Thoracic aorta endothelial cell (primary cell): ENCODE data around the gene RPS16. TPM values are rescaled to one million over a fixed set of nuclear protein-coding genes. Genes with fewer than 3 reads are reported as not detected.

Source experiments
- small RNA-seq: library from RNA; depleted of rRNA; stranded (forward); fragments of <200 nt; gene quantifications from one replicate; pipeline ENCODE3, GENCODE V24; 2012
- total RNA-seq: library from RNA; depleted of rRNA; stranded (reverse); fragments of >200 nt; gene quantifications from 2 replicates; pipeline ENCODE4 v1.2.3, GENCODE V29; 2012

RPS16 gene
- total RNA-seq, result 132 and 183 TPM in 2 replicates

GRCh38 chr19:39435499-39436349 lies at the start of gene RPS16:
Gene RPS16, minus strand, starts transcription at chr19:39435949. Its CDS starts 54 bp downstream, at chr19:39435895.

GRCh38 chr19:39480337-39481228 lies 44.8 kb upstream of the RPS16 start, which contains the start of gene TIMM50:
Gene TIMM50, plus strand, starts transcription at chr19:39480838. Its CDS starts 16 bp downstream, at chr19:39480854.

GRCh38 chr19:39445196-39446111 lies 9.7 kb upstream of the RPS16 start, which contains the start of gene SUPT5H:
Gene SUPT5H, plus strand, starts transcription at chr19:39445582. Its CDS starts 309 bp downstream, at chr19:39445891.

GRCh38 chr19:39412100-39412866 lies 23.5 kb downstream of the RPS16 start, which contains the start of gene PLEKHG2:
Gene PLEKHG2, plus strand, starts transcription at chr19:39412669. Its CDS starts 1,418 bp downstream, at chr19:39414087.

GRCh38 chr19:39406656-39407409 lies 28.9 kb downstream of the RPS16 start, which contains the start of gene ZFP36:
Gene ZFP36, plus strand, starts transcription at chr19:39406847. Its CDS starts 58 bp downstream, at chr19:39406905.

GRCh38 chr19:39390751-39391437 lies 44.9 kb downstream of the RPS16 start, which contains the start of the genes MED29 and PAF1:
Gene MED29, plus strand, starts transcription at chr19:39391378. Its CDS starts 45 bp downstream, at chr19:39391423.
Gene PAF1, minus strand, starts transcription at chr19:39391106. Its CDS starts 242 bp downstream, at chr19:39390864.

Small RNAs within 50 kb of the gene (small RNA-seq; reads per million reads assigned to genes)
- gene MIR4530, result not detected

Other genes starting within 250 kb of the RPS16 start
- not detected in 2 replicates for gene NCCRP1, start 239.0 kb downstream of the RPS16 start, total RNA-seq
- not detected in 2 replicates for gene SYCN, start 231.7 kb downstream of the RPS16 start, total RNA-seq
- gene IFNL3, start 190.9 kb downstream of the RPS16 start, total RNA-seq, result not detected in 2 replicates
- gene IFNL4, start 187.1 kb downstream of the RPS16 start, total RNA-seq, result not detected in 2 replicates
- not detected in 2 replicates for gene IFNL2, start 167.6 kb downstream of the RPS16 start, total RNA-seq
- gene IFNL1, start 139.5 kb downstream of the RPS16 start, total RNA-seq, result not detected in 2 replicates
- 0.27 and 0.43 TPM in 2 replicates for gene LRFN1, start 115.1 kb downstream of the RPS16 start, total RNA-seq
- 23.1 and 41.3 TPM in 2 replicates for gene GMFG, start 99.9 kb downstream of the RPS16 start, total RNA-seq
- gene SAMD4B, start 93.5 kb downstream of the RPS16 start, total RNA-seq, result 36.8 and 59.8 TPM in 2 replicates
- 28.9 and 33.6 TPM in 2 replicates for gene PAF1, start 44.8 kb downstream of the RPS16 start, total RNA-seq
- gene MED29, start 44.6 kb downstream of the RPS16 start, total RNA-seq, result 17.4 and 19.6 TPM in 2 replicates
- gene ZFP36, start 29.1 kb downstream of the RPS16 start, total RNA-seq, result 2.5 and 3.2 TPM in 2 replicates
- gene PLEKHG2, start 23.3 kb downstream of the RPS16 start, total RNA-seq, result 20.9 and 27.1 TPM in 2 replicates
- 91.4 and 117 TPM in 2 replicates for gene SUPT5H, start 9.6 kb upstream of the RPS16 start, total RNA-seq
- 69.2 and 79.4 TPM in 2 replicates for gene TIMM50, start 44.9 kb upstream of the RPS16 start, total RNA-seq
- 0.43 and 0.66 TPM in 2 replicates for gene DLL3, start 63.0 kb upstream of the RPS16 start, total RNA-seq
- not detected in 2 replicates for gene SELENOV, start 79.2 kb upstream of the RPS16 start, total RNA-seq
- 3.2 and 4.4 TPM in 2 replicates for gene EID2B, start 96.9 kb upstream of the RPS16 start, total RNA-seq
- gene EID2, start 104.2 kb upstream of the RPS16 start, total RNA-seq, result 10.8 and 13.1 TPM in 2 replicates
- not detected in 2 replicates for gene LGALS13, start 166.6 kb upstream of the RPS16 start, total RNA-seq
- gene LGALS16, start 220.0 kb upstream of the RPS16 start, total RNA-seq, result not detected in 2 replicates